Panc1 (cell line): Measurements from ENCODE around the gene TMEM178A. TPM values are rescaled to one million over a fixed set of nuclear protein-coding genes. Genes with fewer than 3 reads are reported as not detected.

Experiments used
- ATAC-seq: fragments of 200-7000 bp; cut with Tn5 transposase; 2 replicates; pipeline ENCODE4 v1.9.1; 2020; ENCODE audit warnings: mild to moderate bottlenecking, moderate library complexity
- BruUV-seq: library from RNA; stranded (reverse); fragments of 400-500 nt; replicated peaks from 2 replicates; lab custom pipeline; 2021; lab: Mats Ljungman, UMichigan
- CTCF ChIA-PET: fragments of 300-600 bp; sonication (Branson Sonifier 250); formaldehyde crosslinking; loops from one replicate; lab custom pipeline; 2022; ENCODE audit warnings: antibody characterized with exemption; lab: Charles Lee
- POLR2A ChIA-PET: fragments of 300-600 bp; sonication (Branson Sonifier 250); formaldehyde crosslinking; loops from one replicate; lab custom pipeline; 2022; ENCODE audit warnings: antibody characterized with exemption; lab: Charles Lee
- DNase-seq: peaks from one replicate; pipeline ENCODE4 v3.0.0-alpha.2; 2010; ENCODE audit warnings: low read depth, low spot score
- H3K27ac ChIP-seq: 2 replicates; pipeline ENCODE4 v1.5.1; 2011; ENCODE audit warnings: mild to moderate bottlenecking, low read length, inconsistent platforms
- H3K27me3 ChIP-seq: fragments of 200-500 bp; sonication (Bioruptor generic); 2 replicates; pipeline ENCODE4 v1.6.0; 2014; ENCODE audit warnings: low read length, inconsistent platforms; ENCODE audit not compliant: control insufficient read depth, insufficient read depth
- H3K36me3 ChIP-seq: fragments of 200-500 bp; sonication (Bioruptor generic); 2 replicates; pipeline ENCODE4 v1.5.1; 2014; ENCODE audit warnings: inconsistent platforms, mild to moderate bottlenecking, low read length, moderate library complexity; ENCODE audit not compliant: control insufficient read depth, insufficient read depth
- H3K4me1 ChIP-seq: 2 replicates; pipeline ENCODE4 v1.5.1; 2011; ENCODE audit warnings: inconsistent platforms, mild to moderate bottlenecking, low read length, moderate library complexity; ENCODE audit not compliant: control insufficient read depth, insufficient read depth
- H3K4me3 ChIP-seq, 2 experiments: 2 replicates each; pipeline ENCODE4 v1.5.1; 2011 to 2012; ENCODE audit warnings: low read depth in 2 of 2, low read length in 2 of 2, mild to moderate bottlenecking in 2 of 2, inconsistent platforms in 1 of 2, moderate library complexity in 1 of 2
- H3K9me3 ChIP-seq: fragments of 200-500 bp; sonication (Bioruptor generic); 2 replicates; pipeline ENCODE4 v1.5.1; 2014; ENCODE audit warnings: low read depth, mild to moderate bottlenecking, inconsistent platforms, low read length, moderate library complexity; ENCODE audit not compliant: control insufficient read depth, insufficient read depth
- POLR2AphosphoS5 ChIP-seq: IDR thresholded peaks from 2 replicates; pipeline ENCODE4 v1.6.1; 2012; ENCODE audit warnings: mild to moderate bottlenecking, low read depth, low read length, moderate library complexity
- SIN3A ChIP-seq: IDR thresholded peaks from 2 replicates; pipeline ENCODE4 v1.6.1; 2012; ENCODE audit warnings: low read depth, mild to moderate bottlenecking, low read length, moderate library complexity, borderline replicate concordance; ENCODE audit not compliant: insufficient read depth
- TCF7L2 ChIP-seq: IDR thresholded peaks from 2 replicates; pipeline ENCODE4 v1.6.1; 2011; ENCODE audit warnings: mild to moderate bottlenecking, low read depth, low read length, inconsistent platforms
- in situ Hi-C: cut with HindIII; loops from 2 replicates; pipeline ENCODE4 v1.10.0; 2016; ENCODE audit warnings: low sequenced_read_pairs, low pct_unique_long_range_greater_than_20kb
- intact Hi-C: fragments of 100-400 bp; cut with micrococcal nuclease; formaldehyde crosslinking; loops from one replicate; pipeline ENCODE4 v1.10.0; 2022; ENCODE audit not compliant: unreplicated experiment
- total RNA-seq: library from RNA; stranded (reverse); gene quantifications from one replicate; pipeline ENCODE4 v1.2.1, GENCODE V29; 2021; ENCODE audit not compliant: unreplicated experiment
- TF ChIP-seq, protein P1 (sequence below): fragments of 450-650 bp; IDR thresholded peaks from 2 replicates; pipeline ENCODE4 v1.5.1; 2017; ENCODE audit warnings: mild to moderate bottlenecking
- TF ChIP-seq, protein P2 (sequence below), 2 experiments: IDR thresholded peaks; 2 replicates each; pipeline ENCODE4 v1.6.1; 2011 to 2012; ENCODE audit warnings: low read depth in 2 of 2, control low read depth in 1 of 2, low read length in 1 of 2, mild to moderate bottlenecking in 1 of 2, moderate library complexity in 1 of 2; ENCODE audit not compliant: insufficient read depth in 1 of 2

Gene TMEM178A
- total RNA-seq, 1 experiment from 2014 or later: not detected

DNA sequence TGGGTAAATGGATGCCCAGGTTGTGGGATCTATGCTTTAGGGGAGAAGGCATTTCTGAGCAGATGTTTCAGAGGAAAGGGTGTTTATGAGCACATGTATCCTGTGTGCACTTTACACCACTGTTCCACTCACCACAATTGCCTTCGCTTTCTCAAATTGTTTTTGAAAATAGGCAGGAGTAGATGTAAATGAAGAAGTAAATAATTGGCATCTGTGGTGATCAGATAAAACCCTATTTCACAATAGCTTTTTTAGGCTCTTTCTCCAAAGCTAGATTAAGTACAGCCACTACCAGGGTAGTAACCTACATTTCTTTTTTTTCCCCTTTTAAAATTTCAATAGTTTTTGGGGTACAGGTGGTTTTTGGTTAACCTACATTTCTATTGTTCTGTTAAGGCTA lies 40.6 kb downstream of the TMEM178A start:
- POLR2A ChIA-PET: no interaction called here
- TF ChIP-seq SIN3A (no peak), POLR2AphosphoS5 (no peak), TCF7L2 (no peak)
- TF ChIP-seq, protein P1, sequence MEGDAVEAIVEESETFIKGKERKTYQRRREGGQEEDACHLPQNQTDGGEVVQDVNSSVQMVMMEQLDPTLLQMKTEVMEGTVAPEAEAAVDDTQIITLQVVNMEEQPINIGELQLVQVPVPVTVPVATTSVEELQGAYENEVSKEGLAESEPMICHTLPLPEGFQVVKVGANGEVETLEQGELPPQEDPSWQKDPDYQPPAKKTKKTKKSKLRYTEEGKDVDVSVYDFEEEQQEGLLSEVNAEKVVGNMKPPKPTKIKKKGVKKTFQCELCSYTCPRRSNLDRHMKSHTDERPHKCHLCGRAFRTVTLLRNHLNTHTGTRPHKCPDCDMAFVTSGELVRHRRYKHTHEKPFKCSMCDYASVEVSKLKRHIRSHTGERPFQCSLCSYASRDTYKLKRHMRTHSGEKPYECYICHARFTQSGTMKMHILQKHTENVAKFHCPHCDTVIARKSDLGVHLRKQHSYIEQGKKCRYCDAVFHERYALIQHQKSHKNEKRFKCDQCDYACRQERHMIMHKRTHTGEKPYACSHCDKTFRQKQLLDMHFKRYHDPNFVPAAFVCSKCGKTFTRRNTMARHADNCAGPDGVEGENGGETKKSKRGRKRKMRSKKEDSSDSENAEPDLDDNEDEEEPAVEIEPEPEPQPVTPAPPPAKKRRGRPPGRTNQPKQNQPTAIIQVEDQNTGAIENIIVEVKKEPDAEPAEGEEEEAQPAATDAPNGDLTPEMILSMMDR: no peak
- TF ChIP-seq, protein P2, sequence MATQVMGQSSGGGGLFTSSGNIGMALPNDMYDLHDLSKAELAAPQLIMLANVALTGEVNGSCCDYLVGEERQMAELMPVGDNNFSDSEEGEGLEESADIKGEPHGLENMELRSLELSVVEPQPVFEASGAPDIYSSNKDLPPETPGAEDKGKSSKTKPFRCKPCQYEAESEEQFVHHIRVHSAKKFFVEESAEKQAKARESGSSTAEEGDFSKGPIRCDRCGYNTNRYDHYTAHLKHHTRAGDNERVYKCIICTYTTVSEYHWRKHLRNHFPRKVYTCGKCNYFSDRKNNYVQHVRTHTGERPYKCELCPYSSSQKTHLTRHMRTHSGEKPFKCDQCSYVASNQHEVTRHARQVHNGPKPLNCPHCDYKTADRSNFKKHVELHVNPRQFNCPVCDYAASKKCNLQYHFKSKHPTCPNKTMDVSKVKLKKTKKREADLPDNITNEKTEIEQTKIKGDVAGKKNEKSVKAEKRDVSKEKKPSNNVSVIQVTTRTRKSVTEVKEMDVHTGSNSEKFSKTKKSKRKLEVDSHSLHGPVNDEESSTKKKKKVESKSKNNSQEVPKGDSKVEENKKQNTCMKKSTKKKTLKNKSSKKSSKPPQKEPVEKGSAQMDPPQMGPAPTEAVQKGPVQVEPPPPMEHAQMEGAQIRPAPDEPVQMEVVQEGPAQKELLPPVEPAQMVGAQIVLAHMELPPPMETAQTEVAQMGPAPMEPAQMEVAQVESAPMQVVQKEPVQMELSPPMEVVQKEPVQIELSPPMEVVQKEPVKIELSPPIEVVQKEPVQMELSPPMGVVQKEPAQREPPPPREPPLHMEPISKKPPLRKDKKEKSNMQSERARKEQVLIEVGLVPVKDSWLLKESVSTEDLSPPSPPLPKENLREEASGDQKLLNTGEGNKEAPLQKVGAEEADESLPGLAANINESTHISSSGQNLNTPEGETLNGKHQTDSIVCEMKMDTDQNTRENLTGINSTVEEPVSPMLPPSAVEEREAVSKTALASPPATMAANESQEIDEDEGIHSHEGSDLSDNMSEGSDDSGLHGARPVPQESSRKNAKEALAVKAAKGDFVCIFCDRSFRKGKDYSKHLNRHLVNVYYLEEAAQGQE (IDR thresholded peaks at IDR 0.05; ENCODE audit: insufficient read depth in 1 of 2, low read depth in 2 of 2, low read length in 1 of 2): no peak
- Histone ChIP-seq H3K27me3 (peaks cover 8% of the 10 kb centered on the region; the same call in 1 of the 2 replicates), H3K36me3 (no peaks in the 10 kb centered on the region), H3K4me1 (no peaks in the 10 kb centered on the region), H3K9me3 (peaks cover 3% of the 10 kb centered on the region), H3K27ac (no peak overlapping the region), H3K4me3 (no peak overlapping the region)
- no TSS peak for BruUV-seq
- intact Hi-C loops: no loop called here
- no peak for DNase-seq
- in situ Hi-C loops: no loop called here
- ATAC-seq: no peak
- CTCF ChIA-PET: no interaction called here

DNA sequence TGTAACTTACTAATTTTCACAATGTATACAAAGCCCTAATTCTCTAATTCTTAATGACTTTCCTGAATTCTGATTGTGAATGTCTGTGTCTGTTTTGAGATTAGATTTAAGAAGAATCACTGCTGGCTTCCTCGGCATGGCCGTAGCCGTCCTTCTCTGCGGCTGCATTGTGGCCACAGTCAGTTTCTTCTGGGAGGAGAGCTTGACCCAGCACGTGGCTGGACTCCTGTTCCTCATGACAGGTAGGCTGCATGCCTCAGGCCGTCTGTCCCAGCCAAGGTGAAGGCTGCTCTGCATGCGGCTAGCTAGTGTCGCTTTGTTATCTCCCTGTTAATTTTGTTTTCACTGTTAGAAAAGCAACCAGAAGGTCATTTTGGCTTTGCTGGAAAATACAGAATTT lies 41.2 kb downstream of the TMEM178A start:
- POLR2A ChIA-PET: no interaction called here
- no peaks in the 10 kb centered on the region for H3K4me1 ChIP-seq
- CTCF ChIA-PET: no interaction called here
- TF ChIP-seq, protein P1: no peak
- TF ChIP-seq SIN3A (no peak), TCF7L2 (no peak), POLR2AphosphoS5 (no peak)
- TF ChIP-seq, protein P2 (IDR thresholded peaks at IDR 0.05; ENCODE audit: insufficient read depth in 1 of 2, low read depth in 2 of 2, low read length in 1 of 2): no peak
- no peaks in the 10 kb centered on the region; the same call in 1 of the 2 replicates for H3K9me3 ChIP-seq
- no peak for DNase-seq
- no TSS peak for BruUV-seq
- no peak overlapping the region for H3K27ac ChIP-seq
- no peak for ATAC-seq
- peaks cover 8% of the 10 kb centered on the region; the same call in 1 of the 2 replicates for H3K27me3 ChIP-seq
- H3K36me3 ChIP-seq: no peaks in the 10 kb centered on the region
- in situ Hi-C loops: no loop called here
- intact Hi-C loops: no loop called here
- no peak overlapping the region for H3K4me3 ChIP-seq
